Smooth muscle cell (in vitro differentiated cells): ENCODE measurements around the gene PRRT1B. TPM values are rescaled to one million over a fixed set of nuclear protein-coding genes. Genes with fewer than 3 reads are reported as not detected.

Experiments used
- DNase-seq: peaks from one replicate; lab custom pipeline; 2025; ENCODE audit not compliant: unreplicated experiment; lab: John Stamatoyannopoulos, UW
- H2AFZ ChIP-seq: fragments of 200-600 bp; sonication (generic); 2 replicates; pipeline ENCODE4 v1.6.0; 2016; ENCODE audit warnings: antibody characterized with exemption, low read depth, mild to moderate bottlenecking
- H3F3A ChIP-seq: fragments of 200-600 bp; sonication (generic); 2 replicates; pipeline ENCODE4 v1.6.0; 2017; ENCODE audit warnings: antibody characterized with exemption, low read depth
- H3K27ac ChIP-seq: fragments of 200-600 bp; sonication (generic); 2 replicates; pipeline ENCODE4 v1.5.1; 2016; ENCODE audit warnings: low read depth, mild to moderate bottlenecking
- H3K27me3 ChIP-seq: fragments of 200-600 bp; sonication (generic); 2 replicates; pipeline ENCODE4 v1.6.1; 2016; ENCODE audit warnings: low read depth, mild to moderate bottlenecking
- H3K36me3 ChIP-seq: fragments of 200-600 bp; sonication (generic); 2 replicates; pipeline ENCODE4 v1.5.1; 2016; ENCODE audit warnings: low read depth
- H3K4me1 ChIP-seq: fragments of 200-600 bp; sonication (generic); 2 replicates; pipeline ENCODE4 v1.5.1; 2016; ENCODE audit warnings: low read depth
- H3K4me2 ChIP-seq: fragments of 200-600 bp; sonication (generic); 2 replicates; pipeline ENCODE4 v1.6.0; 2016; ENCODE audit warnings: mild to moderate bottlenecking
- H3K4me3 ChIP-seq: fragments of 200-600 bp; sonication (generic); 2 replicates; pipeline ENCODE4 v1.5.1; 2016; ENCODE audit warnings: mild to moderate bottlenecking
- H3K79me2 ChIP-seq: fragments of 200-600 bp; sonication (generic); 2 replicates; pipeline ENCODE4 v1.6.0; 2016; ENCODE audit warnings: low read depth, mild to moderate bottlenecking
- H3K9ac ChIP-seq: fragments of 200-600 bp; sonication (generic); 2 replicates; pipeline ENCODE4 v1.6.0; 2016; ENCODE audit warnings: low read depth
- H3K9me3 ChIP-seq: fragments of 200-600 bp; sonication (generic); replicated peaks from 2 replicates; pipeline ENCODE4 v1.5.1; 2016; ENCODE audit warnings: low read depth
- H4K20me1 ChIP-seq: fragments of 200-600 bp; sonication (generic); 2 replicates; pipeline ENCODE4 v1.6.0; 2016; ENCODE audit warnings: low read depth
- CTCF ChIP-seq: fragments of 200-600 bp; sonication (generic); IDR thresholded peaks from 2 replicates; pipeline ENCODE4 v1.5.1; 2017; ENCODE audit warnings: borderline replicate concordance, mild to moderate bottlenecking, antibody characterized with exemption; ENCODE audit not compliant: insufficient read depth, poor library complexity, severe bottlenecking
- WGBS: methylation state at CpG from one replicate; pipeline ENCODE4 v1.1.7; 2016; ENCODE audit warnings: low lambda C conversion rate; 5-methylcytosine and 5-hydroxymethylcytosine counted together
- polyA plus RNA-seq: library from polyadenylated mRNA; unstranded; fragments of >200 nt; fragmentation: Nextera tagmentation; extraction: Ambion mirVana; gene quantifications from 2 replicates; pipeline ENCODE4 v1.2.1, GENCODE V29; 2016
- total RNA-seq: library from RNA; depleted of rRNA; stranded (reverse); fragments of >200 nt; gene quantifications from 2 replicates; pipeline ENCODE4 v1.2.3, GENCODE V29; 2014

Gene PRRT1B
- total and polyA plus RNA-seq, 2 experiments from 2014 or later, result not detected

DNA sequence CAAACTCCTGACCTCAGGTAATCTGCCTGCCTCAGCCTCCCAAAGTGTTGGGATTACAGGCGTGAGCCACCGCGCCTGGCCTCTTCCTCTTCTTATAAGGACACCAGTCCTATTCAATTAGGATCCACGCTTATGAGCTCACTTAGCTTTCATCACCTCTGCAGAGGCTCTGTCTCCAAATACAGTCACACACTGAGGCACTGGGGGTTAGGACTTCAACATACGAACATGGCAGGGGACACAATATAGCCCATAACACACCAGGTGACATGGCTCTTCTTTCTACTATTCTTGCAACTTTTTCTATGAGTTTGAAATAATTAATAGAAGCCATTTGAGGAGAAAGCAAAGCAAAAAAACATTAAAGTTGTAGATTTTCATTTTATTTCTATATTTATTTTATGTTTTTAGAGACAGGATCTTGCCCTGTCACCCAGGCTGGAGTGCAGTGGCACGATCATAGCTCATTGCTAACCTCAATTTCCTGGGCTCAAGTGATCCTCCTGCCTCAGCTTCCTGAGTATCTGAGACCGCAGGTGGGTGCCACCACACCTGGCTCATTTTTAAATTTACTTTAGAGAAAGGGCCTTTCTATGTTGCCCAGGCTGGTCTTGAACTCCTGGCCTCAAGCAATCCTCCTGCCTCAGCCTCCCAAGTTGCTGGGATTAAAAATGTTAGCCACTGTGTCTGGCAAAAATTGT, 6.0 kb upstream of the PRRT1B start:
- Histone ChIP-seq H3K27ac (no peak overlapping the region), H3K27me3 (no peaks in the 10 kb centered on the region), H3K4me2 (no peak overlapping the region), H4K20me1 (no peaks in the 10 kb centered on the region), H3K4me1 (no peaks in the 10 kb centered on the region), H3K9ac (no peak overlapping the region), H3K4me3 (no peak overlapping the region), H3F3A (no peaks in the 10 kb centered on the region), H3K9me3 (peaks cover 3% of the 10 kb centered on the region), H3K36me3 (no peaks in the 10 kb centered on the region), H2AFZ (no peak overlapping the region), H3K79me2 (no peaks in the 10 kb centered on the region)
- DNase-seq, result no peak
- WGBS, result 97% methylated on average over 7 of the region's 7 CpGs
- TF ChIP-seq CTCF, result no peak

GRCh38 chr9:131543141-131543540, 2.2 kb upstream of the PRRT1B start:
- H3K27me3 ChIP-seq, result peaks cover 3% of the 10 kb centered on the region
- H3K79me2 ChIP-seq, result no peaks in the 10 kb centered on the region
- TF ChIP-seq CTCF, result no peak
- DNase-seq, result no peak
- no peak overlapping the region for H3K4me2 ChIP-seq
- no peak overlapping the region for H3K4me3 ChIP-seq
- H3K27ac ChIP-seq, result no peak overlapping the region
- 90% methylated on average over 6 of the region's 6 CpGs for WGBS
- H3K9me3 ChIP-seq, result peaks cover 3% of the 10 kb centered on the region
- H2AFZ ChIP-seq, result no peak overlapping the region
- H3K4me1 ChIP-seq, result no peaks in the 10 kb centered on the region
- no peaks in the 10 kb centered on the region for H3F3A ChIP-seq
- H3K9ac ChIP-seq, result no peak overlapping the region
- no peaks in the 10 kb centered on the region for H4K20me1 ChIP-seq
- no peaks in the 10 kb centered on the region for H3K36me3 ChIP-seq

DNA sequence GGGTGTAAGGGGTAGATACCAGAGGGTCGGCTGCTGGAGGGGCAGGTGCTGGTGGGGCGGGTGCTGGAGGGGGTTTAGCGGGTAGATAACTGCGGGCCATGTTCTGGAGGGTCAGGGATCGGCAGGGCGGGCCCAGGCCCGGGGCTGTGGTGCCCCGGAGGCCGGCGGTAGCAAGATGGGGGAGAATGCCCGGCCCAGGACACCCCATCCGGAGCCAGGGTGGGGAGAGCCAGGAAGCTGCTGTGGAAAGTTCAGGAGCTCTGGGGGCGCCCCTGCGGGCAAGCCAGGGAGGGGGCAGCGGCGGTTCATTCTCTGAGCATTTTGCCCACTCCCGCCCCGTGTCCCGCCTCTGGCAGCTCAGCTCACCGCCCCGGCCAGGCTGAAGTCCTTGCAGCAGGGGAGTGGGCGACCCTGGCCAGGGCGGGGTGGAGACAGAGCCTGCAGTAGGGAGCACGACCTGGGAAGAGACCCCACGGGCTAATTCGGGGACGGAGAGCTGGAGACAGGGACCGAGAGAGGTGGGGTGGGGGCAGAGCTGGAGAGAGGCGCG, 538 bp downstream of the PRRT1B start:
- TF ChIP-seq CTCF, result no peak
- Histone ChIP-seq H3F3A (no peaks in the 10 kb centered on the region), H3K9me3 (peaks cover 3% of the 10 kb centered on the region), H3K79me2 (no peaks in the 10 kb centered on the region), H3K4me3 (no peak overlapping the region), H3K4me1 (no peaks in the 10 kb centered on the region), H4K20me1 (no peaks in the 10 kb centered on the region), H3K9ac (no peak overlapping the region), H3K4me2 (no peak overlapping the region), H3K27me3 (peaks cover 3% of the 10 kb centered on the region), H2AFZ (no peak overlapping the region), H3K36me3 (no peaks in the 10 kb centered on the region), H3K27ac (no peak overlapping the region)
- WGBS, result 64% methylated on average over 21 of the region's 30 CpGs
- DNase-seq, result no peak
